ENCODE data around the gene SPATA20. TPM values are rescaled to one million over a fixed set of nuclear protein-coding genes. Genes with fewer than 3 reads are reported as not detected.

The SPATA20 gene
- polyA plus RNA-seq, 2 of the 4 experiments (the other 2 are of a cell fraction) = 34.4 to 110 TPM

GRCh38 chr17:50584749-50585148 lies 37.8 kb downstream of the SPATA20 start:
- POLR2A ChIA-PET = no interaction called here
- Histone ChIP-seq H3K4me3 (no peak overlapping the region), H3K27ac (no peak overlapping the region), H3K9me3 (no peaks in the 10 kb centered on the region), H3K4me2 (no peak overlapping the region), H3K4me1 (no peaks in the 10 kb centered on the region)
- ATAC-seq (no peak), DNase-seq (ENCODE audit: low read depth in 1 of 2, low spot score in 1 of 2) (no peak), FAIRE-seq (no peak)
- TF ChIP-seq ATOH8 (CRISPR knock-in tag; IDR thresholded peaks at IDR 0.05; ENCODE audit: low read depth) = no peak
- no peak for TF ChIP-seq FOXS1 (CRISPR knock-in tag; IDR thresholded peaks at IDR 0.05)
- TF ChIP-seq MAFK (IDR thresholded peaks at IDR 0.05; ENCODE audit: partially characterized antibody) = peak; percentile 18
- no peak for TF ChIP-seq PHF8 (IDR thresholded peaks at IDR 0.05; ENCODE audit: borderline replicate concordance, low read depth)
- no peak for TF ChIP-seq HOXB5 (CRISPR knock-in tag; IDR thresholded peaks at IDR 0.05)
- 93% methylated on average over 6 of the region's 6 CpGs for WGBS (ENCODE audit: missing lambda C conversion rate)
- CTCF ChIA-PET = interaction anchor here (0.9 to 2.6 kb wide), 9 partner anchors 10 to 112 kb away, joined by 3 to 14 read pairs (median 4); partner anchors contain the start of gene CACNA1G

- Histone ChIP-seq H3K4me3 (no peak overlapping the region), H3K4me2 (no peak overlapping the region), H3K4me1 (no peaks in the 10 kb centered on the region), H3K9me3 (no peaks in the 10 kb centered on the region), H3K27ac (no peak overlapping the region)
- DNase-seq (ENCODE audit: low read depth in 1 of 2, low spot score in 1 of 2) (no peak), FAIRE-seq (no peak), ATAC-seq (no peak)
- POLR2A ChIA-PET = no interaction called here
- no peak for TF ChIP-seq PHF8 (IDR thresholded peaks at IDR 0.05; ENCODE audit: borderline replicate concordance, low read depth)
- no peak for TF ChIP-seq ESRRA (IDR thresholded peaks at IDR 0.05; ENCODE audit: borderline replicate concordance, low read length)
- no peak for TF ChIP-seq BHLHE40 (IDR thresholded peaks at IDR 0.05; ENCODE audit: low read depth, low read length)
- WGBS (ENCODE audit: missing lambda C conversion rate) = 77% methylated on average over 4 of the region's 4 CpGs
- CTCF ChIA-PET = interaction anchor here (0.8 to 2.6 kb wide), 9 partner anchors 11 to 45 kb away, joined by 3 to 14 read pairs (median 4); partner anchors contain the start of gene CACNA1G
Measured at GRCh38 chr17:50585346-50585745, 38.4 kb downstream of the SPATA20 start.

GRCh38 chr17:50585891-50586290 lies 38.9 kb downstream of the SPATA20 start:
- Histone ChIP-seq H3K4me3 (no peak overlapping the region), H3K4me2 (no peak overlapping the region), H3K4me1 (no peaks in the 10 kb centered on the region), H3K9me3 (no peaks in the 10 kb centered on the region), H3K27ac (0 out of 6 replicates have a peak overlapping the region, but pooled peaks of 1 of the 2 experiments have one; percentile 5)
- DNase-seq (ENCODE audit: low read depth in 1 of 2, low spot score in 1 of 2) = no peak
- TF ChIP-seq FOXS1 (CRISPR knock-in tag; IDR thresholded peaks at IDR 0.05) (no peak), RARB (CRISPR knock-in tag; IDR thresholded peaks at IDR 0.05) (no peak), ZNF302 (CRISPR knock-in tag; IDR thresholded peaks at IDR 0.05) (no peak), ESRRA (IDR thresholded peaks at IDR 0.05; ENCODE audit: borderline replicate concordance, low read length) (no peak), BHLHE40 (IDR thresholded peaks at IDR 0.05; ENCODE audit: low read depth, low read length) (no peak), REST (IDR thresholded peaks at IDR 0.05) (no peak), EP300 (IDR thresholded peaks at IDR 0.05) (no peak), POLR2AphosphoS2 (conservative IDR thresholded peaks at IDR 0.05; ENCODE audit: low read length) (no peak), SMC3 (IDR thresholded peaks at IDR 0.05) (no peak), RAD21 (conservative IDR thresholded peaks at IDR 0.05 in 1 of 2, IDR thresholded peaks at IDR 0.05 in 1 of 2) (no peak), PBX3 (IDR thresholded peaks at IDR 0.05) (no peak), HOXB13 (CRISPR knock-in tag; IDR thresholded peaks at IDR 0.05; ENCODE audit: low read depth) (no peak), CHD4 (IDR thresholded peaks at IDR 0.05; ENCODE audit: borderline replicate concordance) (no peak), HMGXB4 (CRISPR knock-in tag; IDR thresholded peaks at IDR 0.05; ENCODE audit: borderline replicate concordance) (no peak), GATA3 (IDR thresholded peaks at IDR 0.05; ENCODE audit: borderline replicate concordance) (no peak), CEBPB (IDR thresholded peaks at IDR 0.05) (no peak), MAX (IDR thresholded peaks at IDR 0.05) (no peak), MAFK (IDR thresholded peaks at IDR 0.05; ENCODE audit: partially characterized antibody) (no peak), SREBF2 (IDR thresholded peaks at IDR 0.05) (no peak), HOXA7 (CRISPR knock-in tag; IDR thresholded peaks at IDR 0.05) (no peak)
- 74% methylated on average over 7 of the region's 8 CpGs for WGBS (ENCODE audit: missing lambda C conversion rate)
- ChIA-PET POLR2A (no interaction called here), CTCF (interaction anchor here (0.6 to 2.6 kb wide), 9 partner anchors 11 to 119 kb away, joined by 3 to 14 read pairs (median 5); partner anchors contain the start of gene CACNA1G)
- FAIRE-seq = no peak
- ATAC-seq = peak in 1 of 2 experiments; percentile 30; a peak in 3 of 6 replicates

Measured in A549 (cell line).